ENCODE measurements around the gene GOSR2.

Gene GOSR2

GRCh38 chr17:46922804-46923635 is at the start of gene GOSR2:
Gene GOSR2, plus strand, starts transcription at chr17:46923160. Its CDS starts 33 bp downstream, at chr17:46923193.
- DNase-seq = peak; percentile 86

- no peak for DNase-seq
Measured at GRCh38 chr17:46873941-46874645, 48.9 kb upstream of the GOSR2 start.

GRCh38 chr17:46874906-46875305 is 48.1 kb upstream of the GOSR2 start:
- no peak for DNase-seq

DNA sequence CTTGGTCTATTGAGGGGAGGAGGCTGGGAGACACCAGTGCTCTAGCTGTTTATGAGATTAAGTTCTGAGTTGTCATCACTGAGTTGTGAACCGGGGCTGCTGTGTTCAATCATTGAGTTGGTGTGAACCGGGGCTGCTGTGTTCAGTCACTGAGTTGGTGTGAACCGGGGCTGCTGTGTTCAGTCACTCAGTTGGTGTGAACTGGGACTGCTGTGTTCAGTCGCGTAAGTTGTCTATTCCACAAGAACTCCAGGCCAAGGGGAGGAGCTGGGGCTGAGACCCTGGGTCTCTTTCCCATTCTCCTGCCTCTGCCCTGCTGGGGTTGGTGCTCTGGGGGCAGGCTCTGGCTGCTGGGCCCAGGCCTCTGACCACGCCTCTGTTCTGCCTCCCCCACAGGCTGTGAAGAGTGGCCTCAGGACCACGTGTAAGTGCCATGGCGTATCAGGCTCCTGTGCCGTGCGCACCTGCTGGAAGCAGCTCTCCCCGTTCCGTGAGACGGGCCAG is 47.1 kb upstream of the GOSR2 start:
- no peak for DNase-seq

- no peak for DNase-seq
Measured at GRCh38 chr17:46876353-46876887, 46.5 kb upstream of the GOSR2 start.

DNA sequence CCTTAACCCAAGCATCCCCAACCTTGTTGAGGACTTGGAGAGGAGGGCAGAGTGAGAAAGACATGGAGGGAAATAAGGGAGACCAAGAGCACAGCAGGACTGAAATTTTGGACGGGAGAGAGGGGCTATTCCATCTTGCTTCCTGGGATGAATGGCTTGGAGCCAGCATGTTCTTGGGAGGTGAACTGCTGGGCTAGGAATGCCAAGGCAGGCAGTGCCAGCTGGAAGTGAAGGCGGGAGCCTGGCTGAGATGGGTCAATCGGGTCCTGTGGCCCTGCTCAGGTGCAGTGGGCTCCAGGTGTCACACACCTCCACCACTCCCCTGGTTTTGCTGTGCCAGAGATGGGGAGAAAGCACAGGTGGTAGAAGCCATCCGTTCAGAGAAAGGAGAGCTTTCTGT is 46.0 kb upstream of the GOSR2 start:
- no peak for DNase-seq

- no peak for DNase-seq
Measured at GRCh38 chr17:46877466-46877865, 45.5 kb upstream of the GOSR2 start.

GRCh38 chr17:46878055-46878454 is 44.9 kb upstream of the GOSR2 start:
- DNase-seq = no peak

- no peak for DNase-seq
Measured at GRCh38 chr17:46879101-46879500, 43.9 kb upstream of the GOSR2 start.

DNA sequence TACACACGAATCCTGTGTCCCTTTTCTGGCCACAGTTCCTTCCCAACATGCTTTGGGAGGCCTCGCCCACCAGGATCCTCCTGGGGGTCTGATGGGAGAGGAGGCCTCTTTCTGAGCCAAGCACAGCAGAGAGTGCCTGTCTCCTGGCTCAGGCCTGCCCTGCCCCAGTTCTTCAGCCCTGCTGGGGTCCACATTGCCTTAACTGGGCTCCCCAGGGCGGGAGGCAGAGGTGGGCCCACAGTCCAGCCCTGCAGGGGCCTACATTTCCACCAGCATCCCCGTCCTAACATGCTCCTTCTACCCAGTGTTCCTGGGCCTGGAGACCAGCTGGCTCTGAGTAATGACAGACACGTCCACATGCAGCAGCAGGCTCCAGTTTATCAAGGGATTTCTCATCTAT is 41.9 kb upstream of the GOSR2 start:
- no peak for DNase-seq

- no peak for DNase-seq
Measured at GRCh38 chr17:46882666-46883065, 40.3 kb upstream of the GOSR2 start.

DNA sequence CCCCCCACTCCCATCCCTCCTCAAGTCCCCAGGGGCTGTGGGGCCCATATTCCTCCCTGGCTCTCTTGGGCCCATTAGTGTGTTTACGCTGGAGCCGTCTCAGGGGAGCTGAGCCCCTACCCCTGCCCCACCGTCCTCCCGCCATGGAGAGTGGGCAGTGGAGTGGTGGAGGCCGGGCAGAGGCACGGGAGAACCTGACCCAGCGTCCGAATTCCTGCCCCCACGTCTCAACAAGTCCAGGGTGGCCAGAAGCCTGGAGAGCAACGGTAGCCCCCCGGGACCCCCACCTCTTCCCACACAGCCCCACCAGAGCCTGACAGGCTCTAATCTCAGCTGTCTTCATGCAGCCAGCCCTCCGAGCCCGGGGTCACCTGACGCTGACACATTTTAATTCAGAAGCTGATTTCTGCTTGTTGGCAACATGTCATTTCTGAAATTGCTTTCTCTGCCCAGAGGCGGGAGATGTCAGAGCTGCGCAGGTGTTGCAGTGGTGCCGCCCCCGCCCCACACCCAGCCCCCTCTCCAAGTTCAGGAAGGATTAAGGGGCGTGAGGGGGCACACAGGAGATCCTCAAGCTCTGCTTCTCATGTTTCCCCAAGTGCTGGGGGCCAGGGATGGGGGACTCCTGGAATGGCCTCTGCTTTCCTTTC is 39.0 kb upstream of the GOSR2 start:
- DNase-seq = no peak

DNA sequence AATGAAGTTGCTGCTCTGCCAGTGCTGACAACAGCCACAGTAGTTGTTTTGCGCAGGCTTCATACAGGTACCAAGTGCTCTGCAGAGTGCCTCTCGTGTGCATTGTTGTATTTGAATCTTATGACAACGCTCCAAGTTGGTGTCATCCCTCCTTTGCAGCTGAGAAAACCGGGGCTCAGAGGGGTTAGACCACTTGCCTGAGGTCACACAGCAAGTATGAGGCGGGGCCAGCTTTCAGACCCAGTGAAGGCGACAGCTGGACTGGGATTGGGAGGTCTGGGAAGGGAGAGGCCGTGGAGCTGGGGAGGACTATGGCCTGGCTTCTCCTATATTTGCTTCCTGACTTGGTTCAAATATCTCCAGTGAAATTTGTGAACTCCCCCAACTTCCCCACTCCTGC is 38.4 kb upstream of the GOSR2 start:
- no peak for DNase-seq

DNA sequence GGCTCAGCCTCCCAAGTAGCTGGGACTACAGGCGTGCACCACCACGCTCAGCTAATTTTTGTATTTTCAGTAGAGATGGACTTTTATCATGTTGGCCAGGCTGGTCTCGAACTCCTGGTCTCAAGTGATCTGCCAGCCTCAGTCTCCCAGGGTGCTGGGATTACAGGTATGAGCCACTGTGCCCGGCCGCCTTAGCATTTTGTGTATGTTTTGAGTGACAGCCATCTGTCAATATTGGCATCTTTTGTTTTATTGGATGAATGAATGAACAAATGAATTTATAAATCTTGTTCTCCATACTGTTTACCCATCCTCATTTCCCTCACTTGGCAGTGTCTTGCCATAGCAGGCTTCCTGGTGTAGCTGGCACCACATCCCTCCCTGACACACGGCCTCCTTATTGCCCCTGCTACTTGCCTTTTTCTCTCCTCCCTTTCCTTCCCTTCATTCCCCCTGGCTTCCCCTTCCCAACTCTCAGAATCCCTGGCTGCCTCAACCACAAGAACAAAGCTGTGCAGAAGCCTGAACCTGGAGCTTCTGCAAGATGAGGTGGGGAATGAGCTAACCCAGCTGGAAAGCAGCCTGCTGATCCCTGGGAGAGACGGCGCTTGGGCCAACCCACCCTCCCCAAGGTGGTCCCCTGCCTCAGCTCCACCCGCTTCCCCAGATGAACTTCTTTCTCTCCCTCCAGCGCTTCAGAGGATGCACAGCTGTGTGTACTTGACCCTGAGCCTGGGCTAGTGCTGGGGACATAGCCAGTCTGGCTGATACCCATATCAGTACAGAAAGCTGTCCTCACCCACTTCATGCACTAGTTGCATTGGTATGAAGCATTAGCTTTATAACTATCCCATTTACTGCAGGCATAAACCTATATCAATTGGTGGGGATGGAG is 37.3 kb upstream of the GOSR2 start:
- DNase-seq = no peak

DNA sequence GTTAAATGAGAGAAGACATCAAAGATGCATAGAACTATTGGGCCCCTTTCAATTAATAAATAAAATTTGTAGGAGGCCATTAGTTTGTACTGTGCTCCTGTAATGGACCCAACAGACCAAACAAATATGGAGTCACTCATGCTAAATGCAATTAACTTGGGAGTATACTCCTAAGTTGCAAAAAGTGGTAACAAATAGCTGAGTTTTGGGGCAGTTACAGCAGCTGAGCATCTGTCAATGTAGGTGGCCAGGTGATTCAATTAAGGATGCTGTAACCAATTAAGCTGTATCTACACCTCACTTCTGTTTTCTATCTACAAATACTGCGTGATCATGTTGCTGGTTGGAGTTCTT is 36.7 kb upstream of the GOSR2 start:
- DNase-seq = no peak

DNA sequence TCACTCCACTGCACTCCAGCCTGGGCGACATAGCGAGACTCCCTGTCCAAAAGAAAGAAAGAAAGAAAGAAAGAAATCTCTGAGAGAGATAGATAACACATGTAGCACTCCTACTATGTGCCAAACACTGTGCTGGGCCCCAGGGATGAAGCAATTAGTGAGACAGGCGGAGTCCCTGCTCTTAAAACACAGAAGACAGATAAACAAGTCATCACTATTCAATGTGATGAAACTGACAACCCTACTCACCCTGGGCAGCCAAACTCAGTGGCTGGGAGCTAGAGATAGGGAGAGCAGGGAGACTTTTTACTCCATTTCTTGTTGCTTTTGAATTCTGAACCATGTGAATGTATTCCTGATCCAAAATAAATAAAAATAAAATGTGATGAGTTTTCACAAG is 35.2 kb upstream of the GOSR2 start:
- DNase-seq = no peak

DNA sequence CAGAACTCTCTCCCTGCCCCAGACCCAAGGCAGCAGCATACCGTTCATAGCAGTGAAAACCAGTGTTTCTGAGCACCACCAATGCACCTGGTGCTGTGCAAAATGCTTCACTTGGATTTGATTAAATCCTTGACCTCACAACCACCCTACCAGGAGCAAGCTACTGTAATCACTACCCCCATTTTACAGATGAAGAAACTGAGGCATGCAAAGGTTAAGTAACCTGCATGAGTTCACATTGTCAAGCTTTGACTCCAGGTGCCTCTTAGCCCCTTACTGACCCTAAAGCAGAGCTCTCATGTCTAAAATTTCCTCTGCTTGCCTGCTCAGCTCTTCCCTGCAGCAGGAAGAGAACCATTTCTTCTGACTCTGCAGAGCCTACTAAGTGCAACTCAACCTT is 34.2 kb upstream of the GOSR2 start:
- no peak for DNase-seq

GRCh38 chr17:46889519-46889918 is 33.4 kb upstream of the GOSR2 start:
- no peak for DNase-seq

GRCh38 chr17:46889992-46890564 is 32.9 kb upstream of the GOSR2 start:
- no peak for DNase-seq

- DNase-seq = no peak
Measured at GRCh38 chr17:46890638-46891037, 32.3 kb upstream of the GOSR2 start.

GRCh38 chr17:46892192-46892703 is 30.7 kb upstream of the GOSR2 start:
- no peak for DNase-seq

DNA sequence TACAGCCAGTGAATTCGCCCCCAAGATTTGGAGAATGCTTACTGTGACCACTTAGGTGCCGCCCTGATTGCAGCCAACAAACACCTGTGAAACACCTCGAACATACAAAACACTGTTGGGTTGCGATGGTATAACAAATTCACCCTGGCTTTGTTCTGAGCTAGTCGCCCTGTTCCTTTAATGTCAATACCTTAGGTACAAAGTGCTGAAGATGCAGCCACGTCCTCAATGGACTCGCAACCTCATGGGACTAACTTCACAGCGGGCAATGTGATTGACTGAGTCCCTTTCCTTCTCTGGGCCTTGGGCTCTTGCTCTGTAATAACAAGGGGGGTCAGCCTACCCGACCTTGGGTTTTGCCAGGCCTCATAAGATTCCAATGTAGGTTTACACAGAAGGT is 28.9 kb upstream of the GOSR2 start:
- no peak for DNase-seq
